ENCODE results near the gene GRAMD4. TPM values are rescaled to one million over a fixed set of nuclear protein-coding genes. Genes with fewer than 3 reads are reported as not detected.

The GRAMD4 gene
- total and polyA plus RNA-seq, 10 donors: 16.0 to 46.1 (median 28.6) TPM

DNA sequence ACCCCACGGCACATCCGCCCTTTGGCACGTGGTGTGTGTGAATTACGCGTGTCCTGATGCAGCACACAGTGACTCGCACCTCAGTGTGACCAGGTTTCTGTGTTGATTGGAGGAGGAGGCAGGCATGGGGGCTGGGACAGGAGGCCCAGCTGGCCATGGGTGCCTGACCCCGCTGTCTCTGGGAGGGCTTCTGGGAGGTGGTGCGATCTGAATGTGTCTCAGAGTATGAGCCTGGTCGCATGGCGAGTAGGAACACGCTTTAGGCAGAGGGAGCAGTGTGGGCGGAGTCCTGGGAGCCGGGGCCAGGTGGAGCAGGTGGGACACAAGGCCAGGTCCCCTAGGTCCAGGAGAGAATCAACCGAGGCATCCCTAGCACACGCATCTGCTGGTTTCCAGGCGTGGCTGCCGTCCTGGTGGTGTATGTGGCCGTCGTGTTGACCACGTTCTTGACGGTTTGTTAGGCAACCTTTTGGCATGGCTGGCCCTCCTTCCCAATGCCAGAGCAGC, 5.7 kb downstream of the GRAMD4 start:
- DNase-seq: no peak
- no peaks in the 10 kb centered on the region for H3K9me3 ChIP-seq
- peaks cover 0 to 46% (median 9%) of the 10 kb centered on the region in 6 donors for H3K36me3 ChIP-seq
- no peak for TF ChIP-seq POLR2AphosphoS5 (IDR thresholded peaks at IDR 0.05)
- no peak for TF ChIP-seq POLR2A (IDR thresholded peaks at IDR 0.05)
- TF ChIP-seq, protein P1, sequence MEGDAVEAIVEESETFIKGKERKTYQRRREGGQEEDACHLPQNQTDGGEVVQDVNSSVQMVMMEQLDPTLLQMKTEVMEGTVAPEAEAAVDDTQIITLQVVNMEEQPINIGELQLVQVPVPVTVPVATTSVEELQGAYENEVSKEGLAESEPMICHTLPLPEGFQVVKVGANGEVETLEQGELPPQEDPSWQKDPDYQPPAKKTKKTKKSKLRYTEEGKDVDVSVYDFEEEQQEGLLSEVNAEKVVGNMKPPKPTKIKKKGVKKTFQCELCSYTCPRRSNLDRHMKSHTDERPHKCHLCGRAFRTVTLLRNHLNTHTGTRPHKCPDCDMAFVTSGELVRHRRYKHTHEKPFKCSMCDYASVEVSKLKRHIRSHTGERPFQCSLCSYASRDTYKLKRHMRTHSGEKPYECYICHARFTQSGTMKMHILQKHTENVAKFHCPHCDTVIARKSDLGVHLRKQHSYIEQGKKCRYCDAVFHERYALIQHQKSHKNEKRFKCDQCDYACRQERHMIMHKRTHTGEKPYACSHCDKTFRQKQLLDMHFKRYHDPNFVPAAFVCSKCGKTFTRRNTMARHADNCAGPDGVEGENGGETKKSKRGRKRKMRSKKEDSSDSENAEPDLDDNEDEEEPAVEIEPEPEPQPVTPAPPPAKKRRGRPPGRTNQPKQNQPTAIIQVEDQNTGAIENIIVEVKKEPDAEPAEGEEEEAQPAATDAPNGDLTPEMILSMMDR (IDR thresholded peaks at IDR 0.05 in 8 of 11, conservative IDR thresholded peaks at IDR 0.05 in 3 of 11): no peak
- WGBS, 5 donors: 82 to 96% (median 90%) methylated on average over 15 to 21 of the region's 21 CpGs
- no peak overlapping the region for H3K27ac ChIP-seq
- intact Hi-C loops (cut with DNase I; ENCODE audit: low total_unique reads): no loop called here
- peaks cover 0 to 51% (median 37%) of the 10 kb centered on the region in 6 donors for H3K4me1 ChIP-seq
- H3K27me3 ChIP-seq (replicated peaks in 1 of 7): no peaks in the 10 kb centered on the region
- H3K4me3 ChIP-seq: no peak overlapping the region

DNA sequence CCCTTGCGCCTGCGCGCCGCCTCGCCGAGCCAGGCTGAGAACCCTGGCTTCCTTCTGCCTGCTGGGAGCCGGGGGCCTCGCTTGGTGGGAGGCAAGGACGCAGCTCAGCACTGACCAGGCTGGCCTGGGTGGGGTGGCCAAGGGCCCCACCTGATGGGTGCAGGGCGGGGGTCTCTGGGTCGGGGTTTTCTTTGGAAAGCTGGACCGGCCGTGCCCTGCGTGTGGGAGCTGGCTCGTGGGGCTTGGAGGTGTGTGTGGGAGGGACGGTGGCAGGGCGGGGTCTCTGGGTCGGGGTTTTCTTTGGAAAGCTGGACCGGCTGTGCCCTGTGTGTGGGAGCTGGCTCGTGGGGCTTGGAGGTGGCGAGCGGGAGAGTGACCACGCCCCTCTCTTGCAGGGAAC, 6.2 kb downstream of the GRAMD4 start:
- H3K27me3 ChIP-seq (replicated peaks in 1 of 7): no peaks in the 10 kb centered on the region
- no peak for TF ChIP-seq POLR2AphosphoS5 (IDR thresholded peaks at IDR 0.05)
- no peak for TF ChIP-seq POLR2A (IDR thresholded peaks at IDR 0.05)
- TF ChIP-seq, protein P1 (IDR thresholded peaks at IDR 0.05 in 8 of 11, conservative IDR thresholded peaks at IDR 0.05 in 3 of 11): no peak
- intact Hi-C loops (cut with DNase I; ENCODE audit: low total_unique reads): no loop called here
- peaks cover 0 to 46% (median 35%) of the 10 kb centered on the region in 6 donors for H3K4me1 ChIP-seq
- peaks cover 0 to 49% (median 9%) of the 10 kb centered on the region in 6 donors for H3K36me3 ChIP-seq
- H3K27ac ChIP-seq: no peak overlapping the region
- no peak overlapping the region for H3K4me3 ChIP-seq
- no peaks in the 10 kb centered on the region for H3K9me3 ChIP-seq
- 88 to 97% (median 92%) methylated on average over 23 of the region's 23 CpGs for WGBS, 5 donors
- DNase-seq: no peak

GRCh38 chr22:46626911-46627805, 7.0 kb downstream of the GRAMD4 start:
- WGBS, 5 donors: 92 to 95% (median 95%) methylated on average over 27 to 39 of the region's 39 CpGs
- TF ChIP-seq, protein P1 (IDR thresholded peaks at IDR 0.05 in 8 of 11, conservative IDR thresholded peaks at IDR 0.05 in 3 of 11): no peak
- TF ChIP-seq POLR2A (IDR thresholded peaks at IDR 0.05) (no peak), POLR2AphosphoS5 (IDR thresholded peaks at IDR 0.05) (no peak)
- Histone ChIP-seq H3K36me3 (peaks cover 0 to 53% (median 9%) of the 10 kb centered on the region in 6 donors), H3K9me3 (no peaks in the 10 kb centered on the region), H3K27me3 (replicated peaks in 1 of 7) (no peaks in the 10 kb centered on the region), H3K4me3 (no peak overlapping the region), H3K4me1 (peaks cover 0 to 40% (median 28%) of the 10 kb centered on the region in 6 donors), H3K27ac (no peak overlapping the region)
- DNase-seq: no peak
- intact Hi-C loops (cut with DNase I; ENCODE audit: low total_unique reads): no loop called here
